Activated CD4-positive, alpha-beta T cell treated with anti-CD3 and anti-CD28 coated beads, Interleukin-2, amount 50 U/mL, for 1 hour (primary cell): Measurements from ENCODE around the gene TAF7L.
"Not testable (repeated sequence)": the region's sequence is repeated elsewhere in the genome, so short reads cannot be mapped to it uniquely, and the experiment has no call there.

Experiments
- DNase-seq: peaks from one replicate; pipeline ENCODE4 v3.0.0-alpha.2; 2020

The TAF7L gene, protein sequence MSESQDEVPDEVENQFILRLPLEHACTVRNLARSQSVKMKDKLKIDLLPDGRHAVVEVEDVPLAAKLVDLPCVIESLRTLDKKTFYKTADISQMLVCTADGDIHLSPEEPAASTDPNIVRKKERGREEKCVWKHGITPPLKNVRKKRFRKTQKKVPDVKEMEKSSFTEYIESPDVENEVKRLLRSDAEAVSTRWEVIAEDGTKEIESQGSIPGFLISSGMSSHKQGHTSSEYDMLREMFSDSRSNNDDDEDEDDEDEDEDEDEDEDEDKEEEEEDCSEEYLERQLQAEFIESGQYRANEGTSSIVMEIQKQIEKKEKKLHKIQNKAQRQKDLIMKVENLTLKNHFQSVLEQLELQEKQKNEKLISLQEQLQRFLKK

DNA sequence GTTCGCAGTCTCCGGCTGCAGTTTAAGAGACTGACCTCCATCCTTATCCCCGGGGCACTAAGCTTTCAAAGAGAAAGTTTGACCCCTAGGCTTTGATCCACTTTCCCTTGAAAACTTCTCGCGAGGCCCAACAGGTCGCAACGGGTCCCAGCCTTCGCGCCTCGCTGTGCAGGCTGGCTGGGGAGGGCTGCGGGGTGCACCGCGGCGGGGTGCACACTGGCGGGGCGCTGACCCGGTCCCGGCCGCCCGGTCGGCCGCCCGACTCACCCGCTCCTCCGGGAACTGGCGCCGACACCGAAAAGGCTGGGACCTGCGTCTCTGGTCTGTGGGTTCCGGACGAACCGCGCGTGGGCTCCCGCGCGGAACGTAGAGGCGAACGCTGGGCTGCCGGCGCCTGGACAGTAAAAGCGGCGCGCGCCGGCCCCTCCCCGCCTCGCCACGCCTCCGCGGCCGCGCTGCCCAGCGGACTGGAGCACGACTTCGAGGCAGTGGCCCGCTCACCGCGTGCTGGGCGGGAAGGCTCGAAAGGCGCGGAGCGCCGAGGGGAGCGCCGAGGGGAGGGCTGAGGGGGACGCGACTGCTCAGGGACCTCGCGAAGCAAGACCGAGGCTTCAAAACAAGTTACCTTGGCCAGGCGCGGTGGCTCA is at the start of gene TAF7L:
TSS of gene TAF7L (minus strand) at position 378 of the 647 bp plus-strand sequence. CDS start 3,791 bp downstream, outside the sequence.
- no peak for DNase-seq

DNA sequence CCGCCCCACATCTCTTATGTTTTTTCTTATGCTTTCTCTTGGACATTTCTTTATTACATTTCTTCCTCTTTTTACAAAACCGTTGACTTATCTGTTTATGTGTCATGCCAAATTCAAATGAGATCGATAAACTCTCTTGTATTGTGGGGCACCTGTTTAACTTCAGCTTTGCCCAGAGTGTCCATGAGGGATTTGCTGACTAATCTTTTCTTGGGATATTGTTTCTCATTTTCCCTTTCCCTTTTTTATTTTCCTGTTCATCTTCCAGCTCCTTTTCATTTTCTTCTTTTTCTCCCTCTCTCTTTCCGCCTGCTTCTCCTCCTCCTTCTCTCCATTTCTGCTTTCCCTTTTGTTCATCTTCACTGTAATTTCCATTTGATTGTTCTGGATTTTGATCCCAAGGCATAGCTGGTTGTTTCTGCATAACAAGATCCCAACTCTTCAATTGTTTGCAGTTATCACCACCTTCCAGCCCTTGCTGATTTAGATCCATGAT is 46.7 kb upstream of the TAF7L start:
- no peak for DNase-seq

DNA sequence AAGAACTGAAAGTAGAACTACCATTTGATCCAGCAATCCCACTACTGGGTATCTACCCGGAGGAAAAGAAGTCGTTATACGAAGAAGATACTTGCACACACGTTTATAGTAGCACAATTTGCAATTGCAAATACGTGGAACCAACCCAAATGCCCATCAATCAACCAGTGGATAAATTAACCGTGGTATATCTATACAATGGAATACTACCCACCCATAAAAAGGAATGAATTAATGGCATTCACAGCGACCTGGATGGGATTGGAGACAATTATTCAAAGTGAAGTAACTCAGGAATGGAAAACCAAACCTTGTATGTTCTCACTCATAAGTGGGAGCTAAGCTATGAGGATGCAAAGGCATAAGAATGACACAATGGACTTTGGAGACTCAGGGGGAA is 43.2 kb upstream of the TAF7L start:
- not testable (repeated sequence) for DNase-seq

DNA sequence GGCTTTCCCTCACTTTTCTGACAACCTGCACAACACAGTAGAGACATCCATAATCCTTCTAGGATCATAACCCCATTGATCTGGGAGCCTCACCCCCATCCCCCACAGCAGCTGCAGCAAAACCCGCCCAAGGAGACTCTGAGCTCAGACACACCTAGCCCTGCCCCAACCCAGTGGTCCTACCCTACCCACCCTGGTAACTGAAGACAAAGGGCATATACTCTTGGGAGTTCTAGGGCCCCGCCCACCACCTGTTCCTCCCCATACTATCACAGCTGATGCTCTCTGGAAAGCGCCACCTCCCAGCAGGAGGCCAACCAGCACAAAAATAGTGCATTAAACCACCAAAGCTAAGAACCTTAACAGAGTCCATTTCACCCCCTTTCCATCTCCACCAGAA is 35.5 kb upstream of the TAF7L start:
- DNase-seq = not testable (repeated sequence)

DNA sequence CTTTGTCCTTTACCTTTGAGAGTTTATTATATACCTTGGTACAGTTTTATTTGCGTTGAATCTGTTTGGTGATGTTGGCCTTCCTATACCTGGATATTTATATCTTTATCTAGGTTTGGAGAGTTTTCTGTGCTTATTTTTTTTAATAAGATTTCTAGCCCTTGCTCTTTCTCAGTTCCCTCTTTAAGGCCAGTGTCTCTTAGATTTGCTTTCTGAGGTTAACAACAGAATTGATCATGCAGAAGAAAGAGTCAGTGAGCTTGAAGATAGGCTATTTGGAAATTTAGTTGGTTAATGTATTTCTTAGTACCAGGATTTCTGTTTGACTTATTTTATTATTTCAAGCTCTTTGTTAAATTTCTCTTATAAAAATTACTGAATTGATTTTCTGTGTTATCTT is 12.7 kb upstream of the TAF7L start:
- no peak for DNase-seq

DNA sequence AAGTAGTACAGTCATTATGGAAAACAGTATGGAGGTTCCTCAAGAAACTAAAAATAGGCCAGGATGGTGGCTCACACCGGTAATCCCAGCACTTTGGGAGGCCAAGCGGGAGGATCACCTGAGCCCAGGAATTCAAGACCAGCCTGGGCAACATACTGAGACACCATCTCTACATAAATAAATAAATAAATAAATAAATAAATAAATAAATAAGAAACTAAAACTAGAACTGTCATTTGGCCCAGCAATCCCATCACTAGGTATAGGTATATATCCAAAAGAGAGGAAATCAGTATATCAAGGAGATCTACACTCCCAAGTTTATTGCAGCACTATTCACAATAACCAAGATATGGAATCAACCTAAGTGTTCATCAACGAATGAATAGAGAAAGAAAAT is 4.5 kb upstream of the TAF7L start:
- DNase-seq = not testable (repeated sequence)

DNA sequence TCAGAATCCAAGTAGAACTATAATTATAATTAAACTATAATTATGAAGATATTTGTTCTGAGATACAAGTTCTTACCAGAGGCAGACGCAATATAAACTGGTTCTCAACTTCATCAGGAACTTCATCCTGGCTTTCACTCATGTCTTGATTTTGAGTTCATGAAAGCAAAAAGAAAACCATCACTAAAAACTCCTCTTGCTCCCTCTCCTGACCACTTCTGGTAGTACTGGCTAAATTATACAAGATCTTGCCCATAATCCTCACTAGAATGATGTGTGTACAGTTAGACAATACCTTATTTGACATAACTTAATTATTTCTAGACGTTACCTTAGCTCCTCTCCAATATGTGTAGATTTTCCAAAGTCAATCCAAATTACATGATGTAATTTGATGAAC is 3.7 kb downstream of the TAF7L start:
- DNase-seq = no peak

DNA sequence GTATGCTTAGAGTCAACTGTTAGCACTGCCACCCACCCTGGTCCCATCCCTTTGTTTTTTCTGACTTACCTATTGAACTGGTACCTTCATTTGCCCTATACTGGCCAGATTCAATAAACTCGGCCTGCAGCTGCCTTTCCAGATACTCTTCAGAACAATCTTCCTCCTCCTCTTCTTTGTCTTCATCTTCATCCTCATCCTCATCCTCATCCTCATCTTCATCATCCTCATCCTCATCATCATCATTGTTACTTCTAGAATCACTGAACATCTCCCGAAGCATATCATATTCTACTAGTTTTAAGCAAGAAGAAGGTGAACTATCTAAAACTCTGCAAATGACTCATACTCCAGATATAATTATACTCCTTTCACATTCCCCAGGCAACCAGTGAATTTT is 14.9 kb downstream of the TAF7L start:
- DNase-seq = no peak

DNA sequence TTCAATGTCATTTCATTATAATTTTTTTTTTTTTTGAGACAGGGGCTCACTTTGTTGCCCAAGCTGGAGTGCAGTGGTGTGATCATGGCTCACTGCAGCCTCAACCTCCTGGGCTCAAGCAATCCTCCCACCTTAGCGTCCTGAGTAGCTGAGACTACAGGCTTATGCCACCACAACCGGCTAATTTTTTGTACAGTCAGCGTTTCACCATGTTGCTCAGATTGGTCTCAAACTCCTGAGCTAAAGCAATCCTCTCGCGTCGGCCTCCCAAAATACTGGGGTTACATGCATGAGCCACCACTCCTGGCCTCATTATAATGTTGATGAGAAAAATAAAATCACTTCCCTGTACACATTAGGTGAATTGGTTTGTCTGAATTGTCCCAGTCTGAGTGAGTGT is 16.9 kb downstream of the TAF7L start:
- DNase-seq = no peak

DNA sequence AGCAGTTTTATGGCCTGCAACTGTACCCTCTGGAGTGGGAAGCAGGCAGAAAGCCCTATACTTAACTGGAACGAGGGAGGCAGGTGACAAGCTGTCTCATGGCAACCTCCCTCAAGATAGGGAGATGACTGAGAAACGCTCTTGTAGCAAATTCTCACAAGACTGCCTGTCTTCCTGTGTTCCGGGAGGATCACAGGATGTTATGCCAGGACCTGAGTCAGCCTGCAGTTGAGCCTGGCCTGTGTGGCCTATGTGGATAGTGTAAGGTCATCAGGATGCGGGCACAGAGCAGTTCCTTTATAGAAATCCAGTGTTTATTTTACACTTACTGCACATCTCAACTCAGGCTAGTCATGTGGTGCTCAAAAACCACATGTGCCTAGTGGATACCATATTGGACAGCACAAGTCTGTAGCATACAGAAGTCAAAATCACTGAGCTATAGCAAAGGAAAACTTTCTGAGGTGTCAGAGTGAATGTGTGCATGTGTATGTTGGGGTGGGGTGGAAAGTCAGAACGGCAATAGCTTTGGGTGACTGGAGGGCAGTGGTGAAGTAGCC is 25.2 kb downstream of the TAF7L start:
- no peak for DNase-seq

DNA sequence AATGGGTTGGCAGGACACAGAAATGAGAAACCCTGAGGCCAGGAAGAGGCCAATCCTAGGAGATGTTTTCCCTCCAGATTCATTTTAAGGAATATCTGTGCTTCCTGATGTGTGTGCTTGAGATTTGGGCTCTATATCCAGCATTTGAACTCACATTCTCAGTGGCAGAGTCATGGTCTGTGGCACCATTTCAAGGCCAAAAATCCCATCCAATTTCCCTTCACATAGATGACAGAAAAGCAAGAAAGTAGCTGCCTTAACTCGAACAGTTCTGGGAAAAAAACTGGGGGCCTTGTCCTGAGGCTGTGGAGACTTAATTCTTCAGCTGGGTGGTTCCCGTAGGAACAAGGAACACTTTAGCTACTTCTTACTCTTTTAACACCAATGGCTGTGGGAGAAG is 27.4 kb downstream of the TAF7L start:
- no peak for DNase-seq

DNA sequence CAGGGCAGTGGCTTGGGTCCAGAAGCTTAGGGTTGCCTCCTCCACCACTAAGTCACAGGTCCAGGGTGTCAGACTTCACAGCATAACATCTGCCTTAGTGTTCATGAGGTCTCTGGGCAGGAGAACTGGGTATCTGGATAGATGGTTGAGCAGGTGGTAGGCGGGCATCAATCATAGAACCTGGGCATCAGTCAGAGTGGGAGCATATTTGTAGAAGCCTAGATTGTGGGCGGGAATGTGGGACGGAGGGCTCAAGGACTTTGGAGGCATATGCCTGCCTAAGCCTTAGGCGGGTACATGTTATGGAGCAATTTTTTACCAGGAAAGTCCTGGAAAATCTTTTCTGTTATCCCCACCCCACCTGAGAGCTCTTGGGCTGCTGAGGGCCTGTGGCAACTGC is 28.5 kb downstream of the TAF7L start:
- no peak for DNase-seq

DNA sequence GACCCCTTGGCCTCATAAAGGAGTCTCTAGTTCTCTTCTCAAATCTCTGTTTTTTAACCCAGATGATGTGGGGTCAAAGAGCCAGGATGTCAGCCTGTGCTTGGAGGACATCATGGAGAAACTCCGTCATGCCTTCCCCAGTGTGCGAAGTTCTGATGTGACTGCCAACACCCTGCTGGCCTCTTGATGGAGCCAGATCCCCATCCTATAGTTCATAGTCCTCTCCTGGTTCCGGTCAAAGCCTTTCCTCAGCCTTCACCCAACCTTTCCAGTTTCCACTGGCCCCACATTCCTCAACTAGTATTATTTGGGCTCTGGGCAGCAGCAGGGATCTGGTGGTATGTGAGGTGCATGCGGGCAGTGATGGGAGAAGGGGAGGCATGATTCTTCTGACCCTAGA is 30.7 kb downstream of the TAF7L start:
- DNase-seq = no peak

DNA sequence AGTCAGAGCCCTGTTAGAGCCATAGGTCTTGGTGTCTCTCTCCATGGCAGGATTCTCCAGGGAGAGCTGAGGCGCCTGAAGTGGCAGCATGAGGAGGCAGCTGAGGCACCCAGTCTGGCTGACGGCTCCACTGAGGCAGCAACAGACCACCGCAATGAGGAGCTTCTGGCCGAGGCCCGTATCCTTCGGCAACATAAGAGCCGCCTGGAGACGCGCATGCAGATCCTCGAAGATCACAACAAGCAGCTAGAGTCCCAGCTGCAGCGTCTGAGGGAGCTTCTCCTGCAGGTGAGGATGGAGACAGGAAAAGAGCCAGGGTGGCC is 32.9 kb downstream of the TAF7L start:
- DNase-seq = no peak

DNA sequence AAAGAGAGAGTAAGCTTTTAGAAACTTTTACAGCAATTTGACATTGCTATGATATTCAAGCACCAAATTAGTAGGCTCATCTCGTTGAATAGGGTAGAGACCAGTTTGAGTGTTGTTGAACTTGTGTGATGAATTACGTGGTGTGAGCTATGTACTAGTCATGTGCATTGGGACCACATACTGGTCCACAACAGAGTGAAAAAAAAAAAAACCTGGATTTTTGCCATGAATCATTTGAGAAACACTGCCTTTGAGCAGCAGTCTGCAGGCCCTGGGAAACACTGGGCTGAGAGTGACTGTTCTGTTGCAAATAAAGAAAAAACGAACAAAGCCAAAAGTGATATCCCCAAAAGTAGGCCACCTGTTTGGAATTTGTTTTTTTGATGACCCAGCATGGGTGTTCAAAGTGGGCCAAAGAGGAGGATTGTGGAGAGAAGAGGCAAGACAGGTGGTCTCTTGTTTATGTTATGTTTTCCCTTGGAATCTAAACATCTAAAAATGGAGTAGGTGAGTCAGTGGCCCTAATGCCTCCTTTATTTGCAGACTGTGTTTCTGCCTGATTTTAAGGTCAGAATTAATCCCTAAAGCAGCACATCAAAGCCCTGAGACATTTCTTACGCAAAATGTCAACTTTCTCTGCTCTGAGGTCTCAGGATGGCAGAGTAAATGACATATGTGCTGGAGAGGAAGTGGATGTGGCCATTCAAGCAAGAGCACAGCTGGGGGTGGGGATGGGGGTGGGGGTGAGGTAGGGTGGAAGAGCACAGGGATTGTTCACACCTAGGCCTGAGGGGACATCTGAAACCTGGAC is 33.5 kb downstream of the TAF7L start:
- no peak for DNase-seq

DNA sequence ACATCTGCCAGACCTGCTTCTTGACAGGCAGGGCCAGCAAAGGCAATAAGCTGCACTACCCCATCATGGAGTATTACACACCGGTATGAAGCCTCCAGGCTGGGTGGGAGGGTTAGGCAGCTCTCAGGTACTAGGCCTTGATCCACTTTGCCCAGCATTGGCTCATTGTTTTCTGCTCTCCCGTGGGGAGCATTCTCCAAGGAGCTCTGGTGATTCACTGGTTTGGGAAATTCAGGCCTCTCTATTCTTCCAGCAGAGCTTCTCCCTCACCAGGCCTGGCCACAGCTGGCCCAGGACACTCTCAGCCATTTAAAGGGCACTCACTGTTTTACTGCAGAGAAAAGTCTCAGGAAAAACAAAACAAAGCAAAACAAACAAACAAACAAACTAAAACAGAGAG is 38.5 kb downstream of the TAF7L start:
- DNase-seq = no peak

DNA sequence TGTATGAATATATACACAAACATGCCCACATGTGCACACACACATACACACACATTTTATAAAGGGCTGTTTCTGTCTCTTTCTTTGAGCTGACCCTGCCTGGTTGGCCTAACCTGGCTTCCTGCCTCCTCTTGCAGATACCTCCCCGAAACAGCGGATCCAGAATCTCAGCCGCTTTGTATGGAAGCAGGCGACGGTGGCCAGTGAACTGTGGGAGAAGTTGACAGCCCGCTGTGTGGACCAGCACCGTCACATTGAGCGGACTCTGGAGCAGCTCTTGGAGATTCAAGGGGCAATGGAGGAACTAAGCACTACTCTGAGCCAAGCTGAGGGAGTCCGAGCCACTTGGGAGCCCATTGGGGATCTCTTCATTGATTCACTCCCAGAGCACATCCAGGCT is 49.6 kb downstream of the TAF7L start:
- DNase-seq = no peak

DNA sequence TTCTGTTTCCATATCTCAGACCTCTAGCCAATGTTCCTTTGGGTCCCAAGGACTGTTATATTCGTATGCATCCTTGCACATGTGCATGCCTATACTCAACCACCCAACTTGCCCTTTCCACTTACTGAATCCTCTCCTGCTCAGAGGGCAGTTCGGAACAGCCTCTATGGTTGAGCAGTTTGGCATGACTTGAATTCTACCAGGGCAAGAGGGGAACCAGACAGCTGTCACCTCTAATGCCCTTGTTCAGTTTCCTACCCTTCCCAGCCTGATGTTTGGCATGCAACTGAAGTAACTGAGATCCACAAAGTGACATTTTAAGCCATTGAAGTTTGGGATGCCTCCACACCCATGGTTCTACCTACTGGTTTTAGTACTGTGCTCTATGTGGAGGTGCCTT is 54.1 kb downstream of the TAF7L start:
- DNase-seq = no peak

DNA sequence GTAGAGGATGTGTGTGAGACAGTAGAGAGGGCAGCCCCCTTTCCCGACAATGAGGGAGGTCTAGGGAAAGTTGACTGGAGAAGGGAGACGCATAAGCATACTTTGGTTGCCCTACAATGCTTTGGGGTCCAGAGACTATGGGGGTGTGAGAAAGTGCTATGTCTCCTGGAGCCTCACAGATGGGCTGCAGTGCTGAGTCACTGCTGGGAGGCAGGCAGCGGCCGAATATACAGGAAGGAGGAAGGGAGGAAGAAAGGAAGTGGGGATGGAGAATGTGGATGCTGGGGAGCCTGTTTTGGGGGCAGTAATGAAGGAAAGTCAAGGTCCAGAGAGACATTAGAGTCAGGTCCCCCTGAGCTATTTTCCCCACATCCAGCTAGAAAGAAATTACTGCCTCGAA is 58.8 kb downstream of the TAF7L start:
- DNase-seq = no peak

DNA sequence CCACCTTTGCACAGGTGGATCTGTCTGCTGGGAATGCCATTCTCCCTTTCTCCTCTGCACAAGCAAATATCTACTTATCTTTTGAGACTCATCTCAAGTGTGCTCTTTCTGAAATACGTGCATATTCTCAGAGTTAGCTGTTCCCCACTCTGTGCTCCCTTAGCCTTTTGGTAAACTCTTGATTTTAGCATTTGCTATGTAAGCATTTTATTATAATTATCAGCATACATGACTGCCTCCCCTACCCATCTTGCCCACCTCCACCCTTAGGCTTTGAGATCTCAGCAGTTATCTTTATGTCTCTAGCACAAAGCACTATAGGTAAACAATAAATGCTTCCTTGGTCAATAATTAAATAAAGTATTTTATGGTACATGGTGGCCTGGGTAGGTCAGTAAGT is 60.1 kb downstream of the TAF7L start:
- no peak for DNase-seq

DNA sequence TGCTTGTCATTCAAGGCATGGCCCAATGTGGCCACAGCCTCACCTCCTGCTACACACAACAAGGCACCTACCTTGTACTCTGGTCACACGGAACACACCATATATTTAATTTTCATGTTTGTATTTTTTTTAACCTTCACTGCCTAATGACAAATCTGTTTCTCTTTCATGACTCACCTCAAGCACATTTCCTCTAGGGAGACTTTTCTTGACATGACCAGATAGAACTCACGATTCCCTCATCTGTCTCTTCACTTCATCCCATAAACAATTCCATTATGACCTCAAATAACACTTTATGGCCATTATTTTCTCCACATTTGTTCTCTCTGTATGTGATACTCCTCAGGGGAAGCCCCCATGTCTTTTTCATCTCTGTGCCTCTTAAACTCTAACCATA is 60.5 kb downstream of the TAF7L start:
- no peak for DNase-seq

DNA sequence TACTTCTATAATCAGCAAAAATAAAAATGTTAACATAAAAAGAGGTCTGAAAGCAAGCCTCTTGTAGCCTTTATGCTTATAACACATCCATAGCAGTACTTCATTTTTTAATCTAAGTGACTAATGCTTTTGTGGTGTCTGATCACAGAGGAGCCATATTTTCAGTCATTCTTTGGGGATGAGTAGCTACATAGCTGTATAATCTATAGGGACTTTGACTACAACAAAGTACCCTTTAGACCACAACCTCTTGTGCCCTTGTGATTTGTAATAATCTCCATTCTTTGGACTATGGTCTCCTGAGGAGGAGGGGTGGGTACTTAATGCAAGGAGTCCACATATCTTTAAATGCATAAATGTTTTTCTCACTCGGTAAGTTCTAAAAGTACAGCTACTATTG is 62.0 kb downstream of the TAF7L start:
- DNase-seq = no peak

DNA sequence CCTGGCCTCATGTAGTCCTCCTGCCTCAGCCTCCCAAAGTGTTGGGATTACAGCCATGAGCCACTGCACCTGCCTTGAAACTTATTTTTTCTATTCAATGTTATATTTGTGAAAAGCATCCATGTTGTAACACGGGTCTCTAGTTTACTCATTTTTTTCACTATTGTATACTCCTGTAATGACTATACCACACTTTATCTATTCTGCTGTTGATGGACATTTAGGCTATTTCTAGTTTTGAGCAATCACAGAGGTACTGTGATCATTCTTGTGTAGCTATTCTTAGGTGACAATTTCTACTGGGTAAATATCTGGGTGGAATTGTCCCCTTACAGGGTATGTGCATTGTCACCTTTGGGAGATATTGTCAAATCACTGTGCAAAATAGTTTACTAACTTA is 67.9 kb downstream of the TAF7L start:
- no peak for DNase-seq
